MM.1S (cell line): ENCODE measurements around the gene SNTN.

Source experiments
- CTCF ChIP-seq: fragments of 300-600 bp; sonication (generic); IDR thresholded peaks from 2 replicates; pipeline ENCODE4 v1.5.1; 2016; ENCODE audit warnings: antibody characterized with exemption, low read length, mixed read lengths
- EZH2 ChIP-seq: fragments of 300-600 bp; sonication (generic); optimal IDR thresholded peaks from 2 replicates; pipeline ENCODE3; 2017; ENCODE audit warnings: low read depth, mild to moderate bottlenecking, antibody characterized with exemption, low read length, mixed read lengths

GRCh38 chr3:63609408-63609807 is 43.1 kb upstream of the SNTN start:
- TF ChIP-seq CTCF: no peak
- no peak for TF ChIP-seq EZH2
